GM20000 (cell line): ENCODE measurements around the gene NRG3.

Source experiments
- DNase-seq: peaks from one replicate; pipeline ENCODE4 v3.0.0; 2012; ENCODE audit warnings: low spot score
- CTCF ChIP-seq: IDR thresholded peaks from 2 replicates; pipeline ENCODE4 v1.5.1; 2012; ENCODE audit warnings: mild to moderate bottlenecking, control low read depth; ENCODE audit errors: extremely low read depth, missing control alignments

Gene NRG3

DNA sequence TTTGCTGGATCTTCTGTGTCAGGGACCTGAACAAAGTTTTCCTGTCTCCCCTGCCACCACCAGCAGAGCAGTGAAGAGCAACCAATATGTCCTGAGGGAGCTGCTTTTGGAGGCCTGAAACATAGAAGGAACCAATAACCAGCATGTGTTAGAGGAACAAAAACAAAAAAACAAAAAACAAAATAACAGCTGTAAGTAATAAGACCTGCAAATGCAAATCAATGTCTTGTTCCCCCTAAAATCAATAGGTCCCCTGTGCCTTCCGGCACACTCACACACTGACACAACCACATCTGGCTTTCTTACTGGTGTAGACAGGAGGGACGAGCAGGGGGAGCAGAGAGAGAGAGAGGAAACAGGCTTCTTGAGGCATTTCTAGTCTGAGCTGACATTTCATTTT lies 94.1 kb downstream of the NRG3 start:
- no peak for TF ChIP-seq CTCF
- DNase-seq: no peak

DNA sequence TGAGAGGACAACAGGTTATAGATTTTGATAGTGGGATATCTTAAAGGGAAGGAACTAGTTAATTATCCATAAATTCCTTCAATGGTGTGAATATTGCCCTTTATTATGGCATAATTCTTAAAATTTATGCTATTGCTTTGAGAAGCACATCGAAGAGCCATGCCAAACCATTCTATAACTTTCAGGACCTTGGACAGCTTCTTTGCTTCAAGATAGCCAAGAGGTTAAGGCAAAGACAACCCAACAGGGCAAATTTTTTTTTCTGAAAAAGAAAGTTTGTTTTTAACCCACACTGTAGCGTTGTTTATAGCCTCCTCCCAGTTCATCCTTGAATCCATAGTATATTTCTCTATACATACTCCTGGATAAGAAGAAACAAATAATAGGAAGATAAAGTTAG lies 103.2 kb downstream of the NRG3 start:
- no peak for TF ChIP-seq CTCF
- no peak for DNase-seq

DNA sequence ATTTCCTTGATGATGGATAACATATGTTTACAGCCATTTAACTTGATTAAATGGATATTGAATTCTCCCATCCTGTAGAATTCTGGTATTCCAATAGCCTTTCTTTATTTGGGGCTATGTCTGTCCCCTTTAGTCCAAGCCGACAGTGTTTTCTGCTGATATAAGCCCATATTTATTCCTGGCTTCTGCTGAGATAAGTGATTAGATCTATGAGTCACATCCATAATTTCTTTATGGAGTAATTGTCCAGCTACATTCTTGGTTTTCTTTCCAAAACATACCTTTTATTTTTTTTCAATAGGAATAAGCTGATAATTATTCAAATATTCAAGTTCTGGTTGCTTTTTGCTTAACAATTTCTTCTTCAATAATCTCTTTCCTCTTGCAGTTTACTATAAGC lies 106.7 kb downstream of the NRG3 start:
- no peak for DNase-seq

GRCh38 chr10:81984428-81984827 lies 109.4 kb downstream of the NRG3 start:
- no peak for DNase-seq
- no peak for TF ChIP-seq CTCF

More for the DNA sequence above, 106.7 kb downstream of the NRG3 start:
- TF ChIP-seq CTCF: no peak

DNA sequence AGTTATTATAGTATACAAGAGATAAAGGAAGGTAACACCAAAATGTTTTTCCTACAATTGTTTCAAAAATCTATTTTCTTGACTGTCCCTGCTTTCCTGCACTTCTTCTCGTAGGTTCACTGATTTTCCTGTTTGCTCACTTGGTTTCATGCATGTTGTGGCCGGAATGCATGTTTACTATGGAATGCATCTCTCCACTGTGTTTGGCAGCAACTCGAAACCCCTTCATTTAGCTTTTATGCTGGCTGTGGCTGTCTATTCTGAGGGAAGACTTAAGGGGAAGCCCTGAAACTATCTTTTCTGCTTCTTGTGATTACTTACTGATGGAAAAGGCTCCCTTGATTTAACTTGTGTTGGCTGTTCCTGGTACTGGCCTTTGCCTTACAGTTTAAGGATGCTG lies 120.3 kb downstream of the NRG3 start:
- TF ChIP-seq CTCF: no peak
- DNase-seq: no peak

DNA sequence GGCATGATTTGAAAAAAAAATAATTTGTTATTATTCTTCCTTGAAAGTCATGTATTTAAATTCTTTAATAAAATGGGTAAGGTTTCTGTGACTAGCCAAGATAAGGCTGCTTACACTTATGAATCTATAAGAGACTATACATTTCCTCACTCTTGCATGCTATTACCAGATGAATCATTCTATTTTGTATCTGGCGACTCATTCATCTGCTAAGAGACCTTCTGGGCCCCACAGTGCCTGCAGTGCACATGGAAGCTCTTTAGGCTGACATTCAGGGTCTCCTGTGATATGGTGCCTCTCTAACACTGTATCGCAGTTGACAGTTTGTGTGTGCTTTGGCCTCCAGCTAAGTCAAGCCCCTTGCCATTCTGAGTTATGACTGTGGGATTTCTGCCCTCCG lies 121.9 kb downstream of the NRG3 start:
- no peak for DNase-seq
- TF ChIP-seq CTCF: no peak

GRCh38 chr10:82020999-82021398 lies 146.0 kb downstream of the NRG3 start:
- DNase-seq: no peak
- TF ChIP-seq CTCF: no peak
